ENCODE data around the gene AKT3.

The AKT3 gene

DNA sequence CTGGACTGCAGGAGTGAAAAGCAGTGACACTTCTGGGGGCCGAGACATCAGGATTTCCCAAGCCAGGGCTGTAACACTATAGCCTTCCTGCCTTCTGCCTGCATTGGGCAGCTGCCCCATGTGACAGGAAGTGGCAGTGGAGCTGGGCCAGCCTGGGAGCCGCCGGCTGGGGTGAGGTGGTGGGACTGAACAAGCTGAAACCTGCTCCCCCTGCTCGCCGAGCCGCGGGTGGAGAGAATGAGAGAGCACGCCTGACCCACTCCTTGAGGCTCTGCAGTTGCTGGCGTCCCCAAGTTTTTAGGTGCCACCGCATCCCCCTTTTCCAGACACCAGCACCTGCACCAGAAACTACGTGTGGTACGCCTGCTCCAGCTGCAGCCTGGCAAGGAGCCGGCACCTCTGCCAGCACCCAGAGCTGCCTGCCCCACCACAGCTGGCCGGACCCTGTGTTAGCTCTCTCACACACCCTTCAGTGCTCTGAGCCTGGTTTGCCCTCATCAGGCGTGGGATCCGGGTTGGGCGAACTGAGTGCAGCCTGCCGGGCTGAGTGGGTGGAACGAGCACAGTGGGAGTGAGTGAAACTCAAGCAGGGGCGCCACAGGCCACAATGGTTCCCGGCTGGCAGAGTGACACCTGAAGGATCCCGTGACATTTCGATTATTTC lies 119.4 kb downstream of the AKT3 start:
- no peak for DNase-seq

DNA sequence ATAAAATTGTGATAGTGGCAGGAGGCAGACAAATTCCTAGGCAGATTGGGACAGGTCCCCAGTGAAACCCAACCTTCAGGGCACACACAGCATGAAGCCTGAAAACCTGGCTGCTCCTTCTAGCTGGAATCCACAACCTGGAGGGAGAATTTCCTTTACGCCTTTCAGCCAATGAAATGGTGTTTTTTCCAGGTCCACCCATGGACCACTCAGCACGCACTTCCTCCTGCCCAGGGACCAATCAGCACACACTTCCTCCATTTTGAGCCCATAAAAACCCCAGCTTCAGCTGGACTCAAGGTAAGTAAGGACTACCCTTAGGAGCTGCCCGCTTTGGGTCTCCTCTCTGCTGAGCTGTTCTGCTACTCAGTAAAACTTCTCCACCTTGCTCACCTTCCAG lies 120.1 kb downstream of the AKT3 start:
- DNase-seq: no peak

DNA sequence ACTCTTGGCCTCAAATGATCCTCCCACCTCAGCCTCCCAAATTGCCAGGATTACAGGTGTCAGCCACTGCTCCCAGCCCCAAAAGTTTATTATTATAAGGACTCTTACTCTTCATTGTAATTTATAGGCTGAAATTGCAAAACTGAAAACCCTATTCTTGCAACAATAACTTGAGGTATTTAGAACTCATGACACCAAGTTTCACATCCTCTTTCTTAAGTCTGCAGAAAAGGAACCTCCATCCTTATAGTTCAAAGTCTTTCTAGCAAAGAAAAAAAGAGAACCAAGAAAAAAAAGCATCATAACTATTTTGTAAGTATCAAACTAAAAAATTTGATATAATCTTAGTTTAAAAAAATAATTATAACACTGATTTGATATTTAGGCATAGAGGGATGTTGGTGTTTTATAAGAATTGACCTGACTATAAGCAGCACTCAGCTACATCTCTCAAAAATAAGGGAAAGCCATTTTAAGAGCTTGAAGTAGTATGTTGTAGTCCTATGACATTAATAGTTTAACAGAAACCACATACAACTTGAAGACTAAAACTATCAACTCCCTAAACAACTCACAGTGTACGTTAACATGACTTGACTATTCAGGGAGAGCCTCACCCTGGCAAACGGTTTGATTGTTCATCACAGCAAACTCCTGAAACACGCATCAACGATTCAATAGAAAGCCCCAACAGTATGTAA lies 122.4 kb downstream of the AKT3 start:
- no peak for DNase-seq

DNA sequence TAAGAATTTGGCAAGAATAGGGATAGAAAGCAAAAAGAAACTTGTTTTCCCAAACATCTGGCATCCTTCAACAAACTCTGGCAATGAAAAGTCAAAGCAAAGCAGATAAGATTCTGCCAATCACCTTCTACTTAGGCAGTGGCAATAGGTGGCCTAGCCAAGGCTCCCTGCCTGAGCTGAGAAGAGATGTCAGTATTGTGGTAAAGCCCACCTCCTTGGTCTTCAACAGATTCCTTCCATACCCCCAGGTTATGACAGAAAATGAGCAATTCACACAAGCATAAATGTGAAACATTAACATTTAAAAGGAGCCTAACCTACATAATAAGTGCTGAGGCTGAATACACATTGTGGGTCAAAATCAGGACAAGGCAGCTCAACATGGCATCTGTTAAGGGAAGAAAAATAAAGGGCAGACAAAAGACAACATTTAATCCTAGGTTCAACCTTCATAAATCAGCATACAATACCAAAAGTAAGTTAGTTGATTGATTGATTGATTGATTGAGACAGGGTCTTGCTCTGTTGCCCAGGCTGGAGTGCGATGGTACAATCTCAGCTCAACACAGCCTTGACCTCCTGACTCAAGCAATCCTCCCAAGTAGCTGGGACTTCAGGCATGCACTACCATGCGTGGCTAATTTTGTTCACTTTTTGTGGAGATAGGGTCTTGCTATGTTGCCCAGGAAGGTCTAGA lies 123.1 kb downstream of the AKT3 start:
- no peak for DNase-seq

DNA sequence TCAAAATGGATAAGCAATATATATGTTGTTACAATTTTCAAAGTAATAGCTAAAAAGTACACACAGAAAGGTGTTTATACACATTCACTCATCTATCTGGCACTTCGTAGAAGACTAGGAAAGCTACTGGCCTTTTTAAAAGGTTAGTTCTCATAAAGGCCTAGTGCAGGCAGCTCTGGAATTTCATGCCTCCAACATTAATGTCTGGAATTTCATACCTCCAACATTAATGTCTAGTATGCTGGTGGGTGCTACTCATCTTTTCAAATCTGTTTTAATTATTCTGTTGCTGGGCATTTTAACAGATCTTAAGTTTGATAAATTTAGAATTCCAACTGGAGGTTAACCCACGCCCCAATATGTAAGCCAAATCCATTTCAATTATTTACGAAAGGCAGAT lies 124.2 kb downstream of the AKT3 start:
- DNase-seq: no peak

DNA sequence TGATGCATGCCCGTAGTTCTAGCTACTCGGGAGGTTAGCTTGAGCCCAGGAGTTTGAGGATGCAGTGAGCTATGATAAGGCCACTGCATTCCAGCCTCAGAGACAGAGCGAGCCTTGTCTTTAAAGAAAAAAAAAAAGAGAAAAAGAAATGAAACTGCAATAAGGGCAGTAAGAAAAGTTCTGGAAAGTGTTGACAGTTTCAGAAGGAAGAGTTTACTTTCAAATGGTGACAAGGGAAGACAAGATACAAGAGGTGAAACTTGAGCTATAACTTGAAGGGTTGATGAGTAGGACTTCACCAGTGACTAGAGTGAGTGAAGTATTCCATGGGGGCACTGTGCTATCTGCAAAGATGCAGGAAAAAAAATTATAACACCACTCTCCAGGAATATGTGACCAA lies 125.0 kb downstream of the AKT3 start:
- DNase-seq: no peak

DNA sequence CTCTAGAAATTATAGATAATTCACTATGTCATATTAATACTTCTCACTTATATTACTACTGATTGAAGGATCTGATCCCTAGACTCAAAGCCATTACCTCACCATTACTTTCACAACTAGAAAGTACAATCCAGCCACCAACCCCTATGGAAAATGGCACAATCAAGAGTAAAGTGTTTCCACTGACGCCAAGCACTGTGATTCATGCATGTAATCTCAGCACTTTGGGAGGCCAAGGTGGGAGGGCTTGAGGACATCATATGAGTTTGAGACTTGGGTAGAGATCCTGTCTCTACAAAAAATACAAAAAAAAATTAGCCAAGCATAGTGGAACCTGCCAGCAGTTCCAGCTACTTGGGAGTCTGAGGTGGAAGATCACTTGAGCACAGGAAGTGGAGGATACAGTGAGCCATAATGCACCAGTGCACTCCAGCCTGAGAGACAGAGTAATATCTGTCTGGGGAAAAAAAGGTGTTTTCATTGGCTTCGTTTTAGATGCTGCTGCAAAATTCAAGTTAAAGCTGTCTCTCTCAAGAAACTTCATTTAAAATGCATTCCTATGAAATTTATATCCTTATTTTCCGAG lies 126.5 kb downstream of the AKT3 start:
- DNase-seq: no peak

DNA sequence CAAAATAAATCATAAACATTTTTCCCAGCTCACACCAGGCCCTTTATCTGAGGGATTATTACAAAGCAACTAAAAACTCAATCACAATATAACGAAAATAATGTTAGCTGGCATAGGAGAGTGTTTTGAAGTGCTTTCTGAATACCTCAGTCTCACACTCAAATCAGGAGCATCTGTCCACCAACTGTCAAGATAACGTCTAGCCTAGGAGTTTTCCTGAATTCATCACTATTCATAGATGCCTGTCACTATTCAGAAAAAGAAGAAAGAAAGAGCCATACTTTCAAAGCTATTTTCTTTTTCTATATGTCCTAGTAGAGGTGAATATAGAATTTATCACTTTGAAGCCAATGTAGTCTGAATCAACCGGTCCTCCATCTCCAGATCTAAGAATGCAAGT lies 127.0 kb downstream of the AKT3 start:
- no peak for DNase-seq

DNA sequence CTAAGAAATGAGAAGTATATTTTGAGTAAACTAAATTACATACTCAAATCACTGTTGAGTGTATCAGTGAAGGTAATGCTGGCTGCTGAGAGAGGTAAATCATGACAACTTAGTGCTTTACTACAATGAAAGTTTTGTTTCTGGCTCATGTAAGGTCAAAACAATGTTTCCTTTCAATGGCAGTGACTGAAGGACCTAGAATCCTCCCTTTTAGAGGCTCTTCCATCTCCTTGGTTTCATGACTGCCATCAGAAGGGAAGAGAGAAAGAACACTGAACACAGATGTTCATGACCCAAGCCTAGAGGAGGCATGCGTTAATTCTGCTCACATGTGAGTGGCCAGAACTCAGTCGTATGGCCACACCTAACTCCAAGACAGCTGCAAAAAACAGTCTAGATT lies 130.6 kb downstream of the AKT3 start:
- DNase-seq: no peak

DNA sequence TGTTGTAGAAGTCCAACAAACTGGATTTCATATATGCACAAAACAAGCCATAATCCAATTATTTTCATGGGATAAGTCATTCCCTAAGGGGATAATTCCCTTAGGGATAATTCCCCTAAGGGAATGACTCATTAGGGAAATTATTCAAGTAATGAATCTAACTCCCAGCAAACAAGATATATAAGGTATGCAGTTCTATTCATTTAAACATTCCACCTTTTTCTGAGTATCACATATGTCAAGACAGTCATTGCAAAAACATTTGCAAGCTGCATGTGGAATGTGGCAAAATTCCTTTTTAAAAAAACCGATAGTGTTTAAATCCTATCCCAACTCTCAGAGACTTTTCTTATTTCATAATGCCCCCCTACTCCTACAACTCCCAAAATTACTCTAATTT lies 131.2 kb downstream of the AKT3 start:
- no peak for DNase-seq

DNA sequence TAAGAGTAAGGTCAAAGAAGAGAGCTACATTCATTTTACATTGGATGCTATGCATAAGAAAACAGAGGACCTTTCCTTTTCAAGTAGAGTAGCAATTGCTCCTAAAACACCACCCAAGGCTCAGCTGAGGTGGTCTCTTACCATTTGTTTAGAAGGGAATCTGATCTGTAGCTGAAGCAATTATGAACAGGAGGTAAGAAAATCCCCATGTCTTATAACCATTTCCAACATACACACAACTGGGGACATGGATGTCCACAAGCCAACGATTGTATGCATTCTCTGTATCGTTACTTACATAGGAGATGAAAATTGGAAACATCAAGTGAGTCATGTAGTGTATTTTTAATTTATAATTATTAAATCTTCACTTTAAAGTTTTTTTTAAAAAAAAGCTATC lies 132.0 kb downstream of the AKT3 start:
- no peak for DNase-seq

DNA sequence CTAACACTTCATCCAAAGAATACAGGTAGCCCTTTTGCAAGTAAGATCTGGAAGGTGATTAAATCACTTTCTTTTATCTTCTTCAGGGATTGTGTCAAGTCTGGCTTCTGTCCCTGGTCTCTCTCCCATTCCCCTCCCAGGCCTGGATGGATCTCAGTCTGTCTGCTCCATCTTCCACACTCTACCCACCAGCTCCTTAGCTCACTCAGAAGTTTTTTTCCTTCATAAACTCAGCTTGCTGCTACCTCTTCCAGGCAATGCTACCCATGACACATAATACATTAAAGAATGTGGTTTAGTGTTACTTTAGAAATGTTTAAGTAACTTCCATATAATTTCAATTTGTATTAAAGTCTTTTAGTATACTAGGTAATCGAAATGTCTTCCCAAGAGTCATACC lies 133.1 kb downstream of the AKT3 start:
- DNase-seq: no peak

DNA sequence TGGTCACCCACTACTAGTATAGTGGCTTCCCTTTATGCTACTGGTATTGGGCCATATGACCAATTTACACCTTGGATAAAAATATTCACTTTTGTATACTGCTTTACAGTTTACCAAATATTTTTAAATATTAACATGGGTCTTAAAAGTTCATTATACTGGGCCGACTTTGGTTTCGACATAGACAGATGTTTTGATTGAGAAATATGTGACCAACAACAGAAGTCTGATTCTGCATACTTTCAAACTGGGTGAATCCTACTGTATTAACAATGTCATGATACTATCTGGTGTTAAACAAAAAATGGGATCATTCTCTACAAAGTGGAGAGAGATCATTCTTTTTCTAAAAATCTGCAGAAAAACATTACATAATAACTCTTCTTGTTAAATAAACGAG lies 134.8 kb downstream of the AKT3 start:
- DNase-seq: no peak

DNA sequence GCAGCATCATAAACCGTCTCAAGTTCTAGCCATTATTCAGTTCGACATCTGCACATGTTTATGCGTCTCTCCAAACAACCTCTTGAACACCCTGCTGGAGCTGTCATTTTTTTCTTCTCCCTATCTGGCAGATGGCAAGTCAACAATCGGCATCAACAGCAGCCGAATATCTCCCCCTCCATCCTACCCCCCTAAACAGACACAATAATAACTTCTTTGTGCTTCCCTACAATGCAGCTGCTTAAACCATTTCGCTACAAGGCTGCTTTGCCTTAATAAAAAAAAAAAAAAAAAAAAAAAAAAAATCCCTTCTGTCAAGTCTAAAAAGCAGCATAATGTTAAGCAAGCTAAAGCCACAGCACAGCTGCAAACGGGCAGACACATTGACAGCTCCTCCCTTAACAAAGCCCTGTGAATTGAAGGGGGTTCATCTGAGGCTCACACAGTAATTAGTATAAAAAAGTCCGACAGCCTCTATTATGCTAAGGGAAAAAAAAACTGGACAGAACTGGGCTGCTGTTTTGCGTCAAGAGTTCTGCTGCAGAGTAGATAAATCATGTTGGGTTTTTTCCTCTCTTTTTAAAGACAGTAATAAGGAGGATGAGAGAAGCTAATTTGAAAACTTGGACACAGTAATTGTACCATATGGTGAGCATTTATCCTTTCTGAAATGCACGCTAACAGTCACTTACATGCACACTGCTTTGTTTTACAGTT lies 136.4 kb downstream of the AKT3 start:
- no peak for DNase-seq

DNA sequence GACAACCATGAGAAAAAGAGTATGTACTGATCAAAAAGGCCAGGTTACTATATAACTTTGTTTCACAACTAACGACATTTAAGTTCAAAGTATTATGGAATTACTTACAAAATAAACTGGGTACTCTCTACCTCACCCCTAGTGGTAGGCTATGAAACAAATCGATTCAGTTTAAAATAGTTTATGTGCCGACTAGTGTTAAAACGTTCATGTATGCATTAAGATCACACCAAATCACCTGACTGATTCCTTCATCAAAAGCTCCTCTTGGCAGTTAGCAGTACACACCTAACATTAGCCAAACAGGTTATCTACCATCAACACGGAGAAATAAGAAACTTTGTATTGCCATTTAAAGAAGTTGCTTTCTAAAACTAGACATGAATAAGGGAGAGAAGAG lies 137.1 kb downstream of the AKT3 start:
- no peak for DNase-seq

DNA sequence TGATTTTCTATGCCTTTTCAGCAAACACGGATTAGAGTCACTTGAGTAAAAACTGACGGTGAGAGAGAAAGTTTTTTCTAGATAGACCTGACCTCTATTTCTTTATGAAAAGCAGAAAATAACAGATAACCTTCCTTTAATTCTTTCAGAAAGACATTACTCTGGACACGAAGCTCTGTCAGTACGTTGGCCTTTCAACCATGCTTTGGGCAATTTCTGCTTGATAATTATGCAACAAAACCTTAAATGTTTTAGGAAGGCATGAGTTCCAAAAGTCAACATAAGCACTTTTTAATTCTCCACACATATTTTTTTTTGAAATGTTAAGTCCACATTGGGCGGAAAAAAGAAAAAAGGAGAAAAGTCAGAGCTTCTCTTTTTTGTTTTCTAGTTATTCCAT lies 137.8 kb downstream of the AKT3 start:
- no peak for DNase-seq

DNA sequence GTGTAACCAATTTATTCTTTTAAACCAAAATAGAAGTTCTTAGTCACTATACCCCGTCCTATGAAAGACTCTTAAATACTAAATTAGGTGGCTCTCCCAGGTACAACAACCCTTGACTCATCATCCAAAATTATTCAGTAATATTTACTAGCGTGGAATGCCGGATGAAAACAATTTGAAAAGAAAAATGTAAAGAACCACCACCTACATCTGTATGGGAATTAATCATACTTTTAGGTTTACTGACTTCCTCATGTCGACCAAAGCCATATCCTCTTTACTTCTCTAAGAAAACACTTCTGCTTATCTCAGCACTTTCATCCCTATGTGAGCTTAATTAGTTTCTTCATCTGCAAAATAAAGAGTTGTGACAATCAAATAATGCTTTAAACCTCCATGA lies 139.6 kb downstream of the AKT3 start:
- no peak for DNase-seq

DNA sequence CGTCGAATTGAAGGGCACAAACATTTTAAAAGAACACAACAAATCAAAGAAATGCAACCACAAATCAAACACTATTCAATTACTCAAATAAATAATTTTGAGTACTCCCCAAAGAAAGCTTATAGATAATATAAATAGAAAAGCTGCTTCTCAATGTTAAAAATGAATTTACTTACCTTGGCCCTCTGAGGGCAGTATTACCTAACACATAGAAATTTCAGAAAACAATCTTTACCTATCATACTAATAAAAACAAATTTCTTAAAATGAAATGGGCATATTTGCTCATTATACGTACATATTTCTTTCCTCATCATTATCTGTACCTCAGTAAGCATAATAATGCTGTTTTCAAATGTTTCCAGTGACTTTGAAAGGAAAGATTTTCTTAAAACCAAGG lies 141.8 kb downstream of the AKT3 start:
- DNase-seq: no peak

DNA sequence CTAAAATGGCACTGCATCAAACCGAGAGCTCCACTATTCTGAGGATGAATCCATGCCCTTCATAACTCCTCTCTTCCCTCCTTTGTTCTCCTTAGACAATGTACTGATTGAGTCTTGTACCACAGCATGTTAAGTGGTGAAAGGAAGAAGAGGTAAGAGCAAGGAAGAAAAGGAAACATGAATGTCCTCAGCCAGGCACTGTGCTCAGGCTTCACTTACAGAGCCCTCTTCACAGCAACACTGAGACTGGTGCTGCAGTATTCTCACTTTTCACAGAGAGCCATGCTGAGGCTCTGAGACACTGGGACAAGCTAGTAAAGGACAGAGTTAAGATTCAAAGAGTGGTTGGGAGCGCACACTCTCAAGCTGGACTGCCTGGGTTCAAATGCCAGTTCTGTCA lies 143.5 kb downstream of the AKT3 start:
- no peak for DNase-seq

DNA sequence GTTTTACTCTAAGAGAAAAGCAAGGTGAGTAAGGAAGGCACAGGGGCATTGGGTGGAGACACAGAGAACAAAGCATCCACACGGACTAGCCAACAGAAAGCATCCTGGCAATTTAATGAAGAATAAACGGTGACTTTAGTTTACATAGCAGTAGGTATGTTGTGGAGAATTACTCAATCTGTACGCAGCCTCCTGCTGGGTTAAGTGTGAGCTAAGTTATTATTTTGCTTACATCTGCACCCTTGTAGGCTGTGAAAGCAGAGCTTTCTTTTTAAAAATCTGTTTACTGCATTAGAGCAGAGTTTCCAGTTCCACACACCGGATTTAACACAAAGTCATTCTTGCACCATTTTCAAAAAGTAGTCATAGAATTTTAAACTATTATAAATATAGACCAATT lies 144.5 kb downstream of the AKT3 start:
- DNase-seq: no peak

DNA sequence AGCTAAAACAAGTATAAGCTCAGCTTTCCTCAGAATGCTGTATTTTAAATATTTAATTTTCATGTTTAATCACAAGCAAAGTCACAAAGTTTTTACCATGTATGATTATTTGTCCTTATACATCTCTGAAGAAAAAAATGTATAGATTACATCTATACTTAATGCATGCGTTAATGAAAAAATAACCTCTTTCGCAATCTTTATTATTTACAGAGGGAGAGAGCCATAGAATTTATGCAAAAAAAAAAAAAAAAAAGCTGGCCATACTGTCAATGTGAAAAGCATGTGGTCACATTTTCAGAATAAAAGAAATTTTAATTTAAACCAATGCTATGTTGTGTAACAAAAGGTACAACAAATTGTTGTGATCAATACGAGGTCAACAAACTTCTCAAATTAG lies 148.2 kb downstream of the AKT3 start:
- no peak for DNase-seq

DNA sequence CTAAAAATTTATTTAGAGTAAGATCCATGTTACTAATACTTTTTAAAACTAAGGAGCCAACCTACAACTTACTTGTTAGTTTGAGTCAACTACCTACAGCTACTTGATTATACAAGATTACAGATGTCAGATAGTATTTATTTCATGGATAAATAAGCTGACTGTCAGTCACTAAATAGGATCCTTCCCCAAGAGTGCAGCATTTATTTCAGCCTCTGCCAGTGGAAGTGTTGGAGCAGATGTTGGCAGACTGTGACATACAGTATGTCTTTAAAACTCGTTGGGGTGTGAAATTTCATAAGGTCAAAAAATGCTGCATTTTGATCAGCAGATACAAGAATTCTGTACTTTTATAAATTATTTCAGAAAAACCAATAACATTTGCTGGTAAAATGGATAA lies 156.2 kb downstream of the AKT3 start:
- DNase-seq: no peak

DNA sequence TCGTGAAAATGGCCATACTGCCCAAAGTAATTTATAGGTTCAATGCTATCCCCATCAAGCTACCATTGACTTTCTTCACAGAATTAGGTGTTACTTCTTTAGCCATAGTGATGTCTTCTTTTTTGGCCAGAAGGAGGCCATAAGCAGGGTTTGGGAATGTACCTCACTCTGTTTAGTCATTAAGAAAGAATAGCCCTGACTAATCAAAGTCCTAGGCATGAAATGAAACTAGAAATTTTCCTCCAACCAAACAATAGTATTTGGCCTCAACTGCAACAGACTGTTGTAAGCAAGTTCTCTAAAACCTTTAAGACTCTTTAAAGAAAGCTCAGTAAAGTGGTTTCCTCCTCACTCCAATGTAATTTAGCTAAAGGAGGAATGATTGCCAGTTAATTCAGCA lies 163.9 kb downstream of the AKT3 start:
- DNase-seq: no peak

DNA sequence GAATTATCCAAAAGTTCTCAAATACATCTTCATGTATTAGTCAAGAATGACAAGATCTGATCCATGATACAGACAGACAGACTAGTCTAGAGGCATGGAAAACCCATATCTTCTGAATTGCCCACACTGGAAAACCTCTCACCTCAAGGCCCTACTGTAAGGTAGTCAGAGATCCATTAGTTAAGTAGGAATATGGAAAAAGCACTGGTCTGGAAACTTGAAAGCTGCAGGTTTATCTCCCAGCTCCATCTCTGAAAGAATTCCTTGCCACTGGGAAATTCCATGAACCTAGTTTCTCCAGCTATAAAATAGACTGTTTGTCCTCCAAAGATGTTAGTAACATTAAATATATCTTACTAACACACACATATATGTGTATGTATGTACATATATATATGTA lies 169.2 kb downstream of the AKT3 start:
- DNase-seq: no peak

Data from stimulated activated CD4-positive, alpha-beta T cell treated with anti-CD3 and anti-CD28 coated beads, Interleukin-2, amount 100 ng/mL, for 24 hours (primary cell).